Stimulated activated CD4-positive, alpha-beta T cell treated with anti-CD3 and anti-CD28 coated beads, Interleukin-4, amount 100 ng/mL, for 48 hours (primary cell): Measurements from ENCODE around the gene SERPINE2.

ENCODE experiments used
- DNase-seq, 2 donors: peaks; one replicate each; pipeline ENCODE4 v3.0.0-alpha.2; 2020; ENCODE audit warnings: low read depth in 2 of 2

Gene SERPINE2

GRCh38 chr2:224039080-224039769 is at the start of gene SERPINE2:
Gene SERPINE2 (minus strand): TSS chr2:224039286. CDS start chr2:224001900, 37,386 bp downstream.
- peak; percentile 22 to 36 for DNase-seq

DNA sequence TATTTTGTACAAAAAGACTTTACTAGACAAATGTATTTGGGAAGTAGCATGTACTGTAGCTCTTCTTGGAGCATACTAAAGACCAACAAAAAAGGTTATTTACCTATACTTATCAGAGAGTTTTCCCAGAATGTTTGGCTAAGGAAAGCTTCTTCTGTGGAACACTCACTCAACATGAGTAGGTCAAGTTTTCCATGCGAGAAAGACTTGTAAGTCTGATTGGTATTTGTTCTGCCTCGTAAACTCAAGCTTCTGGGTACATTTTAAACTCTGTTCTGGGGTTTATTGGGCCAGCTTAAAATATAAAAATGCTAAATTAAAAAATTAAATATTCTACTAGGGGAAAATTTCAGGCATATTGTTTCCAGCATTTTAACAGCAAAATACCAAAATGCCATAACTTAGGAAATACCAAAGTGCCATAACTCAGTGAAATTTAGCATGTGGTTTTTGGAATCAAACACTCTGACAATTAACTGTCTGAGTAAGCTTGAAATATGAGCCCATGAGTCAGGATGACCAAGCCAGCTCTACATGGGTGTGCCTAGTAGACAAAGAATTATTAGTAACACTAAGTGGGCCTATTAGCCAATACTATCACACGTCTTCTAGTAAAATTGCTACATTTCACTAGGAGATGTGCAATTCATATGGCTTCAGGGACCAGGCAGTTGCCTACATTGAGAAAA is 47.3 kb upstream of the SERPINE2 start:
- no peak for DNase-seq

- no peak for DNase-seq
Observed at GRCh38 chr2:224085811-224086210, 46.7 kb upstream of the SERPINE2 start.

DNA sequence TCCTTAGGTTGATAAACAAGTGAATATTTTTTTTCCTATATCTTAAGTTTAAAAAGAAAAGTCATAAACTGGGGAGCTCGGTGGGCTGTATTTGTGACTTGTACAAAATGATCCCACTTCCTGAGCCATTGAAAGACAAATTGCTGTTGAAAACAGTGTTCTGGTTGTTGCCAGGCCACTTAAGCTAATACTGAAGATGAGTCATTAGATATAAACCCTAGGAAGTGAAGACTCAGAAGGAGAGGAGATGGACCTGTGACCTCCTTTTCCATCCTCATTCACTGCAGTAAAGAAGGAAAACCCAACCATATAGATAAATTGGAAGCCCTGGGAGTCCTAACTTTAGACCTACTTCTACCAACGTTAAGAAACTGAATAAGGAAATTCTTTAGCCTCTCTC is 46.2 kb upstream of the SERPINE2 start:
- DNase-seq: no peak

DNA sequence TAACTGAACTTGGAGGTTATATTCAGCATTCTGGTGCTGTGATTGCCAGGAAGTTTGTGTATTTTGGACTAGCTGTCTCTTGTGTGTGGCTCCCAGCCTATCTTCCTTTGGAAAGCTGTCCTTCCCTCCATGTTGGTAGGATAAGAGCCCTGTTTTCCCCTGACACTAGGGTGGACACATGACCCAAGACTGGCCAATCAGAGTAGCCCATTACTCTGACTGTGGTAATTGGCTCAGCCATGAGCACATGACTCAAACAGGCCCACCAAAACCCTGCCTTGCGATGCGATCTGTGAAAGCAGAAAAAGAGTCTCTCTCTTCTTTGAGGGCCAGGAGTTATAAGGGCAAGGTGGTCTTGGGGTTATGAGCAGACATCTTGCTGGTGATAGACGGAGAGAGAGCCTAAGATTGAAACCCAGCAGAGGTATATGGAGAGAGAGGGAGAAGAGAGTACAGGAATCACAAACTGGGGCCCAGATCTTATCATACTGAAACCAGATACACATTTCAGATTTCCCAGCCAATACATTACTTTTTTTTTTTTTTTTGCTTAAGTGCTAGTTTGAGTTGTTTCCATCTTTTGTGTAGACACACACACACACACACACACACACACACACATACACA is 45.3 kb upstream of the SERPINE2 start:
- no peak for DNase-seq

- no peak for DNase-seq
Observed at GRCh38 chr2:224083638-224084037, 44.6 kb upstream of the SERPINE2 start.

DNA sequence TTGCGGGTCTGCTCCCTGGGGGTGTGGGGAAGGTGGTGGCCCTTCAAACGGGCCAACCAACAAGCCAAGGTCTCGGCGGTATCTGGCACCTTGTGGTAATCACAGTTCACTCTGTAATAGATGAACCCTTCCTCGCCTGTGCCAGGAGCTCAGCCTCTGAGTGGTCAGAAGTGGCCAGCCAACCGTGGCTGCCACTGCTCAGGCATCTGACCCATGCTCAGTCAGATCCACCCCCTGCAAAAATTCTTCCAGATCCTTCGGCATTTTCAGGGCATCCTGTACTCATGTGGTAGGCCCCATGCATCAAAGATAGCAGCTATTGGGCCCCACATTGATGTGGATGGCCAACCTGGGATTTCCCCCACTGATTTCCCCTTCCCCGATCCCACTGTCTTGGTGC is 39.6 kb upstream of the SERPINE2 start:
- DNase-seq: no peak

- DNase-seq: no peak
Observed at GRCh38 chr2:224077773-224078507, 38.9 kb upstream of the SERPINE2 start.

GRCh38 chr2:224075588-224075987 is 36.5 kb upstream of the SERPINE2 start:
- no peak for DNase-seq

- DNase-seq: no peak
Observed at GRCh38 chr2:224073676-224074075, 34.6 kb upstream of the SERPINE2 start.

- no peak for DNase-seq
Observed at GRCh38 chr2:224072541-224073188, 33.6 kb upstream of the SERPINE2 start.

- no peak for DNase-seq
Observed at GRCh38 chr2:224069172-224069571, 30.1 kb upstream of the SERPINE2 start.

- DNase-seq: no peak
Observed at GRCh38 chr2:224063298-224063648, 24.2 kb upstream of the SERPINE2 start.

- no peak for DNase-seq
Observed at GRCh38 chr2:224062481-224063297, 23.6 kb upstream of the SERPINE2 start.

DNA sequence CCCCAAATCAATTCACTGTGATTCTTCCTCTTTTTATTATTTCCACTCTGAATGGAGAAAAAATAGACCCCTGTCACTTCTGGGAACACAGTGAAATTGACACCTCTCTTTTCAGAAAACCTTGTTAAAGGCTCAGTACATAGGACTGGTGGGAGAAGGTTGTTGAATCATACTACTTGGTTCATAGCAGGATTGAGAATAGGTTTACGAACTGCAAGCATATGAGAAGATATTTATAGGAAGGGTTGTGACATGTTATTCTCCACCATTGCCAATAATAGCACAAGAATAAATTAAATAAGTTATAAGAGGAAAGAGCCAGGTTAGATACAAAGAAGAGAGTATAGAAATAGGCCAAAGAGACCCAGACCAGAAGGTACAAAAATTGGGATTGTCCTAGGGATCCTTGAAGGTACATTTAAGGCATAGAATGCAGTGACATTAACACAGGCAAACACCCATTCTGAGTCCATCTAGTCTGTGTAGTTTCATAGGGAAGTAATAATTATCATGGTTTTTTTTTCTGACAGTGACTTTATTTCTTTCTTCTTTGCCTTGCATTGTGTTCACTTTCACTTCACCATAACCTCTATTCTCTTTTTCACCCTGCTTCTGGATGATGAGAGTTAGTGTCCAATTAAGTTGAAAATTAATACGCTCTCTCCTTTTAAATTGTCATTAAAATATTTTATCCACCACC is 21.8 kb upstream of the SERPINE2 start:
- DNase-seq: no peak

GRCh38 chr2:224059178-224059577 is 20.1 kb upstream of the SERPINE2 start:
- no peak for DNase-seq

DNA sequence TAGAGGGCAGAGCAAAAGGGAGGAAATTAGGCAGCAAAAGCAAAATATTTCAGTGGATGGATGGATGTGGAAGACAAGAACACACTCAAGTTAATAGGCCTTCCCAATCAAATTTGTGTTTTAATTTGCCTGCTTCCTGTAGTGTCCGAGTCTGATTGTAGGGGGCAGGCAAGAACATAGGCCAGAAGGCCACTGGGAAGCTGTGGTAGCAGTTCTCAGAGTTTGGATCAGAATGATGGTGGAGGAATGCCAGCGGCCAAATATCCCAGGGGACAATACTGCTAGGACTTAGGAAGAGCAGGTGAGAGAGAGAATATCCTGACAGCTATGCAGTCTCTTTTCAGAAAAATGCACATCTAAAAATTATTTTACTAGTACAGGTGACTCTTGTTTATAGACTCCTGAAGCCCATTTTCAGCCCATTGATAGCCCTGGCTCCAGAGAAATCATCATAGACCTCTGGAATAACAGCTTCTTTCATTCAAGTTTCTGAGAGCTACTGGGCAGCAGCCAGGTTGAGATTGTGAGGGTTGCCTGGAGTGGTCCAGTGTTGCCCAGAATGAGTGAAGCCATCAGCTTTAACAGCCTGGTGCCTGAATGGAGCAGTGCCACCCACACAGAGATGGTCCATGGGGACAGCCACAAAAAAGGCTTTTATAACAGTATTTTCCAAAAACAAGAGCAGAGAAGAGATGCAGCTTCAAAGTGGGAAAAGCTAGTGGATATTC is 19.1 kb upstream of the SERPINE2 start:
- no peak for DNase-seq

DNA sequence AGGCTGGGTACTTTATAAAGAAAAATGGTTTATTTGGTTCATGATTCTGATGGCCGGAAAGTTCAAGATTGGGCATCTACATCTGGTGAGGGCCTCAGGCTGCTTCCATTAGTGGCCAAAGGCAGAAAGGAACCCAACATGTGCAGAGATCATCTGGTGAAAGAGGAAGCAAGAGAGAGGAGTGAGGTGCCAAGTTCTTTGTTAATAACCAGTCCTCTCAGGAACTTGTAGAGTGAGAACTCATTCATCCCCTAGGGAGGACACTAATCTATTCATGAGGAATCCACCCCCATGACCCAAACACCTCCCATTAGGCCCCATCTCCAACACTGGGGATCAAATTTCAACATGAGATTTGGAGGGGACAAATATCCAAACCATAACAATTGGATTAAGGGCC is 17.8 kb upstream of the SERPINE2 start:
- DNase-seq: no peak

- DNase-seq: no peak
Observed at GRCh38 chr2:224055101-224055500, 16.0 kb upstream of the SERPINE2 start.

- no peak for DNase-seq
Observed at GRCh38 chr2:224046752-224047151, 7.7 kb upstream of the SERPINE2 start.
